ENCODE data around the gene ENO2. TPM values are rescaled to one million over a fixed set of nuclear protein-coding genes. Genes with fewer than 3 reads are reported as not detected.
"Not testable (repeated sequence)": the region's sequence is repeated elsewhere in the genome, so short reads cannot be mapped to it uniquely, and the experiment has no call there.

ENO2 gene
- total and polyA plus RNA-seq, 2 donors (not counting 1 experiment from before 2014, with no cell fraction given): 20.3 to 43.0 TPM

DNA sequence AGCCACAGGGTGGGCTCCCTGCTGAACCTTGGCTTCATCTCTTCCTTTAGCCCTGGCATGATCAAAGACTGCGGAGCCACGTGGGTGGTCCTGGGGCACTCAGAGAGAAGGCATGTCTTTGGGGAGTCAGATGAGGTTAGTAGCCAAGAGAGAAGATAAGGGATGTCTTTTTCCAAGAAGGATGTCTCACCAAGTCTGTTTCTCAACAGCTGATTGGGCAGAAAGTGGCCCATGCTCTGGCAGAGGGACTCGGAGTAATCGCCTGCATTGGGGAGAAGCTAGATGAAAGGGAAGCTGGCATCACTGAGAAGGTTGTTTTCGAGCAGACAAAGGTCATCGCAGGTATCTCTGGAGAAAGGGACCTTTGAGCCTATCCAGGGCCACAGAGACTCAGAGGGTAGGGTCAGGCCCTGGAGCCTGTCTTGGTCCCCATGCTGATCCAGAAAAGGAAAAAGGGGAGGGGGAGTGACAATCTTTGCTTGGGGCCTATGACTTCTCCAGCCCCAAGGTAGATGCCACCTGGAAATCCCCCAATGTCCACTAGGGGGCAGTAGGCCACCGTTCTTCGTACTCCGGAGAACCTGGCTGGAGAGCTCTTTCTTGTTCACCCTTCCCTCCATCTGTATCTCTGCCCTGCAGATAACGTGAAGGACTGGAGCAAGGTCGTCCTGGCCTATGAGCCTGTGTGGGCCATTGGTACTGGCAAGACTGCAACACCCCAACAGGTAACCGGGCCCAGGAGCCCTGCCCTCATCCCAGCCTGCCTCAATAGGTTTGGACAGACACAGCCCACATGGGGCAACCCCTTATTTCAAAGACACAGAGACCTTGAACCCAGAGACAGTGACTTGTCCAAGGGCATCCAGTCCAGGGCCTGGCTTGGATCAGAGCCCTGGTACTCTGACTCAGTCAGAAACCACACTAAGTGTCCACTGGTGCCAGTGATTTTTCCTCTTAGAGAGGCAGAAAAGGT is 45.0 kb upstream of the ENO2 start:
- Histone ChIP-seq H2AFZ (ENCODE audit: low read length) (no peak overlapping the region), H3K4me1 (ENCODE audit: control insufficient read depth, extremely low read depth, insufficient read depth, low read length) (peaks cover 31% of the 10 kb centered on the region), H3K9me3 (ENCODE audit: control insufficient read depth, insufficient read depth, low read depth, low read length) (no peaks in the 10 kb centered on the region), H3K27ac (ENCODE audit: insufficient read depth, low read length) (peak overlapping the region; percentile 84), H3K79me2 (ENCODE audit: control insufficient read depth, insufficient read depth, low read length) (peaks cover 43% of the 10 kb centered on the region), H4K20me1 (ENCODE audit: control insufficient read depth, extremely low read depth, insufficient read depth, low read length) (peaks cover 4% of the 10 kb centered on the region), H3K36me3 (ENCODE audit: control insufficient read depth, insufficient read depth, low read length) (peaks cover 22% of the 10 kb centered on the region), H3K9ac (ENCODE audit: insufficient read depth, low read length) (no peak overlapping the region), H3K4me3 (replicated peaks in 1 of 4; ENCODE audit: control extremely low read depth in 1 of 4, insufficient read depth in 1 of 4, low read depth in 3 of 4, low read length in 4 of 4) (peak overlapping the region; percentile 89 to 94 (median 92)), H3K4me2 (ENCODE audit: extremely low read depth, insufficient read depth, low read length) (peak overlapping the region; percentile 96), H3K27me3 (ENCODE audit: control insufficient read depth, insufficient read depth, low read length) (no peaks in the 10 kb centered on the region)
- peak; percentile 54 to 77 for DNase-seq (ENCODE audit: low read depth in 2 of 2)
- TF ChIP-seq EZH2 (IDR thresholded peaks at IDR 0.05; ENCODE audit: low read length, missing control alignments): no peak
- TF ChIP-seq, protein P1, sequence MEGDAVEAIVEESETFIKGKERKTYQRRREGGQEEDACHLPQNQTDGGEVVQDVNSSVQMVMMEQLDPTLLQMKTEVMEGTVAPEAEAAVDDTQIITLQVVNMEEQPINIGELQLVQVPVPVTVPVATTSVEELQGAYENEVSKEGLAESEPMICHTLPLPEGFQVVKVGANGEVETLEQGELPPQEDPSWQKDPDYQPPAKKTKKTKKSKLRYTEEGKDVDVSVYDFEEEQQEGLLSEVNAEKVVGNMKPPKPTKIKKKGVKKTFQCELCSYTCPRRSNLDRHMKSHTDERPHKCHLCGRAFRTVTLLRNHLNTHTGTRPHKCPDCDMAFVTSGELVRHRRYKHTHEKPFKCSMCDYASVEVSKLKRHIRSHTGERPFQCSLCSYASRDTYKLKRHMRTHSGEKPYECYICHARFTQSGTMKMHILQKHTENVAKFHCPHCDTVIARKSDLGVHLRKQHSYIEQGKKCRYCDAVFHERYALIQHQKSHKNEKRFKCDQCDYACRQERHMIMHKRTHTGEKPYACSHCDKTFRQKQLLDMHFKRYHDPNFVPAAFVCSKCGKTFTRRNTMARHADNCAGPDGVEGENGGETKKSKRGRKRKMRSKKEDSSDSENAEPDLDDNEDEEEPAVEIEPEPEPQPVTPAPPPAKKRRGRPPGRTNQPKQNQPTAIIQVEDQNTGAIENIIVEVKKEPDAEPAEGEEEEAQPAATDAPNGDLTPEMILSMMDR (conservative IDR thresholded peaks at IDR 0.05 in 1 of 2, IDR thresholded peaks at IDR 0.05 in 1 of 2; ENCODE audit: low read depth in 1 of 2, low read length in 2 of 2): peak; percentile 89 to 90

DNA sequence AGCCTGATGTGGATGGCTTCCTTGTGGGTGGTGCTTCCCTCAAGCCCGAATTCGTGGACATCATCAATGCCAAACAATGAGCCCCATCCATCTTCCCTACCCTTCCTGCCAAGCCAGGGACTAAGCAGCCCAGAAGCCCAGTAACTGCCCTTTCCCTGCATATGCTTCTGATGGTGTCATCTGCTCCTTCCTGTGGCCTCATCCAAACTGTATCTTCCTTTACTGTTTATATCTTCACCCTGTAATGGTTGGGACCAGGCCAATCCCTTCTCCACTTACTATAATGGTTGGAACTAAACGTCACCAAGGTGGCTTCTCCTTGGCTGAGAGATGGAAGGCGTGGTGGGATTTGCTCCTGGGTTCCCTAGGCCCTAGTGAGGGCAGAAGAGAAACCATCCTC is 44.1 kb upstream of the ENO2 start:
- H3K4me1 ChIP-seq (ENCODE audit: control insufficient read depth, extremely low read depth, insufficient read depth, low read length): peaks cover 31% of the 10 kb centered on the region
- H4K20me1 ChIP-seq (ENCODE audit: control insufficient read depth, extremely low read depth, insufficient read depth, low read length); H3K4me2 ChIP-seq (ENCODE audit: extremely low read depth, insufficient read depth, low read length); H3K27me3 ChIP-seq (ENCODE audit: control insufficient read depth, insufficient read depth, low read length); DNase-seq (ENCODE audit: low read depth in 2 of 2); H3K9me3 ChIP-seq (ENCODE audit: control insufficient read depth, insufficient read depth, low read depth, low read length); H3K4me3 ChIP-seq (replicated peaks in 1 of 4; ENCODE audit: control extremely low read depth in 1 of 4, insufficient read depth in 1 of 4, low read depth in 3 of 4, low read length in 4 of 4); H3K9ac ChIP-seq (ENCODE audit: insufficient read depth, low read length); H2AFZ ChIP-seq (ENCODE audit: low read length): not testable (repeated sequence)
- peaks cover 43% of the 10 kb centered on the region for H3K79me2 ChIP-seq (ENCODE audit: control insufficient read depth, insufficient read depth, low read length)
- H3K27ac ChIP-seq (ENCODE audit: insufficient read depth, low read length): peak overlapping the region; percentile 65
- peaks cover 22% of the 10 kb centered on the region for H3K36me3 ChIP-seq (ENCODE audit: control insufficient read depth, insufficient read depth, low read length)

DNA sequence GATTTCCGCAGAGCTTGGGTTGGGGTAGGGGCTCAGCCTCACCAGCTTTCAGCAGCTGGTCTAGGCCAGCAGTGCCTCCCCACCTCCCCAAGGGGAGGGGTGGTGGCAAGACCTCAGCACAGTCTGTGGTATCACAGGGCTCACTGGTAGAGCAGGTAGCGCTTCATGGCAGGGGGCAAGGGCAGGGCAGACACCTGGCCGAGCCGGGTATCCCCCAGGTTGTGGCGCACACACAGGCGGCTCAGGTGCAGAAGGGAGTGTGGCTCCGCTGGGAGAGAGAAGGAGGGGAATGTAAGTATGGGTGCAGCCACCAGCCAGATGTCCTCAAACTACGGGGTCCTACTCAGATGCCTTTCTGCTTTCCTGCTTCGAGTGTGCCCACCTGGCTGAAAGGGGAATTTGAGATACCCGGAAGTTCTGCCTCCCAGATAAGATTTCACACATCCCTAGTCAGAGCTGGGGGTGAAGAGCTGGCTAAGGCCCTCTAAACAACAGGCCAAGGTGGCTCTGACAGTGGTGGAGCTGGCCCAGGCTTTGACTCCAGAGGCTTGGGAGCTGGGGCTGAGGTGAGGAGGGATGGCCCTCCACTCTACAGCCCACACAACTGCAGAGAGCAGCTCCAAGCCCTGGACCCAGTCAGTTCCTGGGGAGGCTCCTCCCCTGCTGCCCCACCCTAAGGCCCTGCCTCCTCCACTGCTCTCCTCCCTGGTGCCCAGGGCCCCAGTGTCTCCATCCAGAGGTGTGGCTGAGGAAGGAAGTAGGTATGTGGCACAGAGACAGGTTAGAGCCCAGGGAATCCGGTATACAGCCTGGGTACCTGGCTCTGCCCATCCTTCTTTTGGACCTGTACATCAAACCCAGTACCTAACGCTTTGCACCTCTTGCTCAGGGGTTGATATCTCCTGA is 43.1 kb upstream of the ENO2 start:
- H3K27ac ChIP-seq (ENCODE audit: insufficient read depth, low read length): peak overlapping the region; percentile 4
- H3K9me3 ChIP-seq (ENCODE audit: control insufficient read depth, insufficient read depth, low read depth, low read length): no peaks in the 10 kb centered on the region
- peak in 1 of 2 donors; percentile 23 for DNase-seq (ENCODE audit: low read depth in 2 of 2)
- H3K27me3 ChIP-seq (ENCODE audit: control insufficient read depth, insufficient read depth, low read length): no peaks in the 10 kb centered on the region
- no peak overlapping the region for H2AFZ ChIP-seq (ENCODE audit: low read length)
- H3K4me1 ChIP-seq (ENCODE audit: control insufficient read depth, extremely low read depth, insufficient read depth, low read length): peaks cover 31% of the 10 kb centered on the region
- peaks cover 43% of the 10 kb centered on the region for H3K79me2 ChIP-seq (ENCODE audit: control insufficient read depth, insufficient read depth, low read length)
- no peak overlapping the region for H3K9ac ChIP-seq (ENCODE audit: insufficient read depth, low read length)
- H4K20me1 ChIP-seq (ENCODE audit: control insufficient read depth, extremely low read depth, insufficient read depth, low read length): peaks cover 4% of the 10 kb centered on the region
- H3K36me3 ChIP-seq (ENCODE audit: control insufficient read depth, insufficient read depth, low read length): peaks cover 18% of the 10 kb centered on the region
- peak overlapping the region; percentile 99 for H3K4me2 ChIP-seq (ENCODE audit: extremely low read depth, insufficient read depth, low read length)
- no peak for TF ChIP-seq EZH2 (IDR thresholded peaks at IDR 0.05; ENCODE audit: low read length, missing control alignments)
- TF ChIP-seq, protein P1 (conservative IDR thresholded peaks at IDR 0.05 in 1 of 2, IDR thresholded peaks at IDR 0.05 in 1 of 2; ENCODE audit: low read depth in 1 of 2, low read length in 2 of 2): no peak
- peak overlapping the region; percentile 81 to 94 (median 92) for H3K4me3 ChIP-seq (replicated peaks in 1 of 4; ENCODE audit: control extremely low read depth in 1 of 4, insufficient read depth in 1 of 4, low read depth in 3 of 4, low read length in 4 of 4)

All from fibroblast of lung (primary cell).